ENCODE results near the gene ASB3.
"Not testable (repeated sequence)": the region's sequence is repeated elsewhere in the genome, so short reads cannot be mapped to it uniquely, and the experiment has no call there.

ASB3 gene

DNA sequence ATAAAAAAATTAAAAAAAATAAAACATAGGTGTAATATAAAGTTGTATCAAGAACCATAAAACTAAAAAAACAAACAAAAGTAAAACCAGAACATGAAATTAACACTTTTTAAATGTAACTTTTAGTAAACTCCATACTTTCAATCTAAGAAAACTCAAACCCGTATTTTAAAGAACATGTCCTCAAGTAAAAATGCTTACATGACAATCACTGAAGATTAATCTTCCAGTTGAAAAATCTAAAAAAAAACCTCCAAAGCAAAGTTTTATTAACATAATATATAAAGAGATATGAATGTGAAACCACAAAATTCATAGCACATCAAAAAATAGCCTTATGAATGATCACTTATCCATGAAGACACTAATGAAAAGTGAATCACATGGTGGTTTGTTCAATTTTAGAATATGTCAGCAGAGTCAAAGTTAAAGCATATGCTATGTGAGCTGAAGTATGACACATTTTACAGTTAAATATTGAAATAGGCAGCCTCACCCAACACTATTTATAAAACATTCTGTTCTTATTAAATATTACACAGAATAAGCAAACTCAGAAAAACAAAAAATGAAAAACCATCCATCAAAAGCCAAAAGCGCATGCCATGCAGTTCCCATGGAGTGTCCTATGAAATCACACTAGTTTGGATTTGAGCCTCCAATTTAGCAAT, 42.2 kb downstream of the ASB3 start:
- Histone ChIP-seq H3K36me3 (ENCODE audit: control insufficient read depth, insufficient read depth, low read length) (no peaks in the 10 kb centered on the region), H3K4me1 (ENCODE audit: control insufficient read depth, insufficient read depth, low read length) (no peaks in the 10 kb centered on the region), H3K27me3 (ENCODE audit: control insufficient read depth, insufficient read depth, low read length, poor library complexity, severe bottlenecking) (no peaks in the 10 kb centered on the region), H3K9me3 (ENCODE audit: control insufficient read depth, low read length) (no peaks in the 10 kb centered on the region), H3K4me3 (ENCODE audit: insufficient read depth, low read depth, low read length) (no peak overlapping the region), H3K27ac (ENCODE audit: insufficient read depth, low read depth, low read length, poor library complexity, severe bottlenecking) (no peak overlapping the region)
- WGBS, 2 experiments: 94 to 100% methylated on average over 2 of the region's 2 CpGs

DNA sequence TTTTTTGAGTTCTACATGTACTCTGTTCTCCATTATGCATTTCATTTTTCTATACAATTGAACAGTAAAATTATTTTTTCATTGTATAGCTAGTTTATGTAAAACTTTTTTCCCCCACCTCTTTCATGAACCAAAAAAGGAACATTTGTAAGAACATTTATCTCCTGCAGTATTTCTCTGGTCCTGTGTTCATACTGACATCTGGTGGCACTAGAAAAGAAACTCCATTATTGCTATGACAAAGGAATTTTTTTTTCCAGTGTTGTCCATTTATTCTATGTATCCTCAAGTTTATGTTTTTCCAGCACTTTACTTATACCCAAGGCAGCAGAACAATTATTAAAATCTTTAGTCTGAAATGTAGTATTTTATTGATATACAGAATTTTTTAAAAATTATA, 46.6 kb downstream of the ASB3 start:
- Histone ChIP-seq H3K36me3 (ENCODE audit: control insufficient read depth, insufficient read depth, low read length) (no peaks in the 10 kb centered on the region), H3K4me1 (ENCODE audit: control insufficient read depth, insufficient read depth, low read length) (no peaks in the 10 kb centered on the region), H3K27me3 (ENCODE audit: control insufficient read depth, insufficient read depth, low read length, poor library complexity, severe bottlenecking) (no peaks in the 10 kb centered on the region)

DNA sequence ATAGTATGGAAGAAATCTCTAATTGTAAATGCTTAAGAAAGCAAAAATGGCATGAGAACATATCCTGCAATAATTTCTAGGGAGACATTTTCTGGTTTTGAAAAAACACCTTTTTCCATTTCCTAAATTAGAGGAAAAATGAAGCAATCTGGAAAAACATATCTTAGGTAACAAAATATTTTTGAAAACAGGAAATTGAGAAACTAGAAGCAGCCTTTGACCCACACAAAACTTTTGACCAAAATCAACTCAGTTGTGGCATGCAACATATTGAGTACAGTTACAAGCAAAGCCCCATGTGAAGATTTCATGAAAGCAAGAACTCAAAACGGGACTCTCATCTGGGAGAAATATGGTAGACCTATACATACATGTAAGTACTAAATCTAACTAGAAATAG, 47.7 kb downstream of the ASB3 start:
- H3K36me3 ChIP-seq (ENCODE audit: control insufficient read depth, insufficient read depth, low read length): no peaks in the 10 kb centered on the region
- H3K4me3 ChIP-seq (ENCODE audit: insufficient read depth, low read depth, low read length): no peak overlapping the region
- H3K4me1 ChIP-seq (ENCODE audit: control insufficient read depth, insufficient read depth, low read length): no peaks in the 10 kb centered on the region
- H3K9me3 ChIP-seq (ENCODE audit: control insufficient read depth, low read length): no peaks in the 10 kb centered on the region
- H3K27me3 ChIP-seq (ENCODE audit: control insufficient read depth, insufficient read depth, low read length, poor library complexity, severe bottlenecking): no peaks in the 10 kb centered on the region
- 100% methylated on average over 1 of the region's 1 CpG; no CpG with 5 or more reads in 1 of the 2 experiments for WGBS, 2 experiments
- no peak overlapping the region for H3K27ac ChIP-seq (ENCODE audit: insufficient read depth, low read depth, low read length, poor library complexity, severe bottlenecking)

More for the DNA sequence above, 46.6 kb downstream of the ASB3 start:
- Histone ChIP-seq H3K27ac (ENCODE audit: insufficient read depth, low read depth, low read length, poor library complexity, severe bottlenecking) (no peak overlapping the region), H3K4me3 (ENCODE audit: insufficient read depth, low read depth, low read length) (no peak overlapping the region), H3K9me3 (ENCODE audit: control insufficient read depth, low read length) (no peaks in the 10 kb centered on the region)

DNA sequence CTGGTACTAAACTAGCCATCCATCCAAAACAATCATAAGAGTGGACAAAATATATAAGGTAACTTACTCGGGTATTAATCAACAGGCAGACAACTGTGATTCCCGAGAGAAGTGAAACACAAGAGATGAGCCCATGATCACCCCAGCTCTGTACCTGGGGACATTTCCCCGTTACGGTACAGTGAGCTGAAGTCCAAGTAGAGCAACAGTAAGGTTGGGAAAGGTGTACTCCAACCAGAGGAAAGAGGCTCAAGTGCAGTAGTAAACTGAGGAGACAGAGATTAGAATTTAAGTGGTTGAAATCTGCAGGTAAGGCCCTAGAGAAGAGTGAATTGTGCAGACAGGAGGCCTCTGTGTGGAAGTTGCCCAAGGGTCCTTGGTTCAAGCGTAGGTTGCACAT, 49.7 kb downstream of the ASB3 start:
- Histone ChIP-seq H3K4me1 (ENCODE audit: control insufficient read depth, insufficient read depth, low read length) (no peaks in the 10 kb centered on the region), H3K27me3 (ENCODE audit: control insufficient read depth, insufficient read depth, low read length, poor library complexity, severe bottlenecking) (no peaks in the 10 kb centered on the region), H3K9me3 (ENCODE audit: control insufficient read depth, low read length) (no peaks in the 10 kb centered on the region), H3K27ac (ENCODE audit: insufficient read depth, low read depth, low read length, poor library complexity, severe bottlenecking) (no peak overlapping the region), H3K36me3 (ENCODE audit: control insufficient read depth, insufficient read depth, low read length) (no peaks in the 10 kb centered on the region), H3K4me3 (ENCODE audit: insufficient read depth, low read depth, low read length) (no peak overlapping the region)
- WGBS, 2 experiments: 93 to 96% methylated on average over 5 of the region's 5 CpGs

DNA sequence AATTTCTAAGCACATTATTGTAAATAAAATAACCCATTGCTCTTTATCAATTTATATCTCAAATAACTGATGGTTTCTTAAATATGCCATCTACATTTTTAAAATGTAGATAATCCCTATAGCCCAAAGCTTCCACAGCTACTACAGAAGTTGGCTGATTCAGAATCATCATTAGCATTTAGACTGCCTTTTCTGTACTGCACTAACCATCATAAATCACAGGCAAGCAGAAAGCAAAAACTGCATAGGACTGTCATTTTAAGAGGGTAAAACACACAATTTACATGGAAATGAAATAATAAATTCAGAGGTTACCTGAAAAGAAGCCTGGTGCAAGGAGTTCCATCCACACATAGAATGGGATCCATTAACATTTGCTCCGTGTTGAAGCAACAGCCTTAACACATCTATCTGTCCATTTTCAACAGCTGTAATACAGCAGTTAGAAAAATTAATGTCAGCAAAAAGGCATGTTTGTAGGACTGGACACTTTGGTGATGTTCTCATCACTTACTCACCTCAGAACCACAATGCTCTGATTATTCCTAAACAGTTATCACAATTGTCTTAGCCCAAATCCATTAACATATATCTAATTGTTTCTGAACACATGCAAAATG, 57.5 kb downstream of the ASB3 start:
- H3K36me3 ChIP-seq (ENCODE audit: control insufficient read depth, insufficient read depth, low read length): peaks cover 7% of the 10 kb centered on the region
- no peak overlapping the region for H3K27ac ChIP-seq (ENCODE audit: insufficient read depth, low read depth, low read length, poor library complexity, severe bottlenecking)
- 93 to 100% methylated on average over 1 of the region's 1 CpG for WGBS, 2 experiments
- H3K27me3 ChIP-seq (ENCODE audit: control insufficient read depth, insufficient read depth, low read length, poor library complexity, severe bottlenecking): no peaks in the 10 kb centered on the region
- no peaks in the 10 kb centered on the region for H3K4me1 ChIP-seq (ENCODE audit: control insufficient read depth, insufficient read depth, low read length)
- H3K4me3 ChIP-seq (ENCODE audit: insufficient read depth, low read depth, low read length): no peak overlapping the region
- H3K9me3 ChIP-seq (ENCODE audit: control insufficient read depth, low read length): no peaks in the 10 kb centered on the region

DNA sequence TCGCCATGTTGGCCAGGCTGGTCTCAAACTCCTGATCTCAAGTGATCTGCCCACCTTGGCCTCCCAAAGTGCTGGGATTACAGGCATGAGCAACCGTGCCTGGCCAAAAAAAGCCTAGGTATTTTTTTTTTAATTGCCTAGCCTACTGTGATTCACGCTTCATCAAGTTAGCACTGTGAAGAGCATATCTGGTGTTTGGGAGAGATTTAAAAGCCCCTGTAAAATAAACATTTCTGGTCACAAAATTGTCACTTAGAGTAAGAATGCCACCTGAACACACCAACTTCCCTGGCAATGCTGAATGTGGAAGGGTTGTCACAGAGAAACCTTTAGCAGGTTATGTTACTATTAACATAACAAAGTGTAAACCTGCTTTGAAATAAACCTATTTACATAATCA, 58.8 kb downstream of the ASB3 start:
- Histone ChIP-seq H3K4me1 (ENCODE audit: control insufficient read depth, insufficient read depth, low read length) (no peaks in the 10 kb centered on the region), H3K36me3 (ENCODE audit: control insufficient read depth, insufficient read depth, low read length) (peaks cover 7% of the 10 kb centered on the region), H3K27me3 (ENCODE audit: control insufficient read depth, insufficient read depth, low read length, poor library complexity, severe bottlenecking) (no peaks in the 10 kb centered on the region), H3K9me3 (ENCODE audit: control insufficient read depth, low read length) (no peaks in the 10 kb centered on the region), H3K4me3 (ENCODE audit: insufficient read depth, low read depth, low read length) (no peak overlapping the region), H3K27ac (ENCODE audit: insufficient read depth, low read depth, low read length, poor library complexity, severe bottlenecking) (no peak overlapping the region)
- WGBS, 2 experiments: 89 to 90% methylated on average over 3 of the region's 3 CpGs

DNA sequence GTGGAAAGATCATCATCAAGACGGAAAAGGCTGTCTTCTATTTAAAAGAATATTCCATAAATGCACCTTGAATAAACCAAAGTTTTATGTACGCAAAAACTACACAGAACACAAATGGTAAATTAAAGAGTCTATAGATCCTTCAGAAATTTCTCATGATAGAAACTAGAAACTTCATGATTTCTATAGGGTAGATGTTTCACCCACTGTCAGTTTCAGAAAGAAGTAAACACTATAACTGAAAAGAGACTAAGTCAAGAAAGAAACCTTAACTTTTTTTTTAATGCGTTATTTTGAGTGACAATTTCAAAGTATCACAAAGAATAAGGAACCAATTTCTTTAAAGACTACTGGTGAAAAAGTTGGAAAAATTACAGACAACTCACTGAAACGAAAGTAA, 61.1 kb downstream of the ASB3 start:
- Histone ChIP-seq H3K4me1 (ENCODE audit: control insufficient read depth, insufficient read depth, low read length) (no peaks in the 10 kb centered on the region), H3K27ac (ENCODE audit: insufficient read depth, low read depth, low read length, poor library complexity, severe bottlenecking) (no peak overlapping the region), H3K36me3 (ENCODE audit: control insufficient read depth, insufficient read depth, low read length) (peaks cover 6% of the 10 kb centered on the region), H3K9me3 (ENCODE audit: control insufficient read depth, low read length) (no peaks in the 10 kb centered on the region), H3K4me3 (ENCODE audit: insufficient read depth, low read depth, low read length) (no peak overlapping the region), H3K27me3 (ENCODE audit: control insufficient read depth, insufficient read depth, low read length, poor library complexity, severe bottlenecking) (no peaks in the 10 kb centered on the region)
- WGBS, 2 experiments: 97 to 100% methylated on average over 2 to 3 of the region's 4 CpGs

DNA sequence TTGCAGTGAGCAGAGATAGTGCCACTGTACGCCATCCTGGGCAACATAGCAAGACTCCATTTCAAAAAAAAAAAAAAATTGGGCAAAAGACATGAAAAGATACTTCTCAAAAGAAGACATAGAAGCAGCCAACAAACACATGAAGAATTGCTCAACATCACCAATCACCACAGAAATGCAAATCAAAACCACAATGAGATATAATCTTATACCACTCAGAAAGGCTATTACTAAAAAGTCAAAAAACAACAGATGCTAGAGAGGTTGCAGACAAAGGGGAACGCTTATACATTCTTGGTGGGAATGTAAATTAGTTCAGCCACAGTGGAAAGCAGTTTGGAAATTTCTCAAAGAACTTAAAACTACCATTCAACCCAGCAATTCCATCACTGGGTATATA, 62.2 kb downstream of the ASB3 start:
- Histone ChIP-seq H3K4me3 (ENCODE audit: insufficient read depth, low read depth, low read length) (no peak overlapping the region), H3K9me3 (ENCODE audit: control insufficient read depth, low read length) (no peaks in the 10 kb centered on the region)
- 96 to 100% methylated on average over 1 to 2 of the region's 2 CpGs for WGBS, 2 experiments

DNA sequence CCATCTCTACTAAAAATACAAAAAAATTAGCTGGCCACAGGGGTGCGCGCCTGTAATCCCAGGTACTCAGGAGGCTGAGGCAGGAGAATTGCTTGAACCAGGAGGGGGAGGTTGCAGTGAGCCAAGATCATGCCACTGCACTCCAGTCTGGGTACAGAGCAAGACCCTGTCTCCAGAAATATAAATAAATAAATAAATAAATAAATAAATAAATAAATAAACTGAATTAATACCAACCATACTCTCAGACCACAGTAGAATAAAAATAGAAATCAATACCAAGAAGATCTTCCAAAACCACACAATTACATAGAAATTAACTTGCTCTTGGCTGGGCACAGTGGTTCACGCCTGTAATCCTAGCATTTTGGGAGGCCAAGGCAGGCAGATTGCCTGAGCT, 65.8 kb downstream of the ASB3 start:
- not testable (repeated sequence) for H3K27ac ChIP-seq (ENCODE audit: insufficient read depth, low read depth, low read length, poor library complexity, severe bottlenecking); H3K9me3 ChIP-seq (ENCODE audit: control insufficient read depth, low read length); H3K4me1 ChIP-seq (ENCODE audit: control insufficient read depth, insufficient read depth, low read length); H3K36me3 ChIP-seq (ENCODE audit: control insufficient read depth, insufficient read depth, low read length); H3K4me3 ChIP-seq (ENCODE audit: insufficient read depth, low read depth, low read length); H3K27me3 ChIP-seq (ENCODE audit: control insufficient read depth, insufficient read depth, low read length, poor library complexity, severe bottlenecking)
- 90 to 95% methylated on average over 3 of the region's 3 CpGs for WGBS, 2 experiments

More for the DNA sequence above, 62.2 kb downstream of the ASB3 start:
- no peaks in the 10 kb centered on the region for H3K4me1 ChIP-seq (ENCODE audit: control insufficient read depth, insufficient read depth, low read length)
- no peak overlapping the region for H3K27ac ChIP-seq (ENCODE audit: insufficient read depth, low read depth, low read length, poor library complexity, severe bottlenecking)
- H3K36me3 ChIP-seq (ENCODE audit: control insufficient read depth, insufficient read depth, low read length): no peaks in the 10 kb centered on the region
- H3K27me3 ChIP-seq (ENCODE audit: control insufficient read depth, insufficient read depth, low read length, poor library complexity, severe bottlenecking): no peaks in the 10 kb centered on the region

DNA sequence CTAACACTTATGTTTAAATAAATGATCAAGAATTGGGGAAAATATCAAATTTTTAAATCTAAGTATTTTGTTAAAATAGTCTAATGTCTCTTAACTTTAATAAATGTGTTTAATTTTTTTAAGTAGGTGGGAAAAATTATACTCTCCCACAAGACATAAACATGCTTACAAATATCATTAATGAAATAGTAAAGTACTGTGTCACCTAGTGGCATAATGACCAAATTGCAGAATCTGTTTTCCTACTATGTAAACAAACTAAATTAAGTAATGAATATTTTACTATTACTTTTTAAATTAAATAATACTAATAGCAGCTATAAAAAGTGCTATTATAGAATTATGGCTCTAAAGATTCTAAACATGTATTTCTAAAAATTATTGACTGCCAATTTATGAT, 71.2 kb downstream of the ASB3 start:
- Histone ChIP-seq H3K27ac (ENCODE audit: insufficient read depth, low read depth, low read length, poor library complexity, severe bottlenecking) (no peak overlapping the region), H3K4me1 (ENCODE audit: control insufficient read depth, insufficient read depth, low read length) (no peaks in the 10 kb centered on the region), H3K4me3 (ENCODE audit: insufficient read depth, low read depth, low read length) (no peak overlapping the region), H3K9me3 (ENCODE audit: control insufficient read depth, low read length) (no peaks in the 10 kb centered on the region), H3K36me3 (ENCODE audit: control insufficient read depth, insufficient read depth, low read length) (peaks cover 12% of the 10 kb centered on the region), H3K27me3 (ENCODE audit: control insufficient read depth, insufficient read depth, low read length, poor library complexity, severe bottlenecking) (no peaks in the 10 kb centered on the region)

All from ectodermal cell (in vitro differentiated cells).